OCI-LY3 (cell line): Measurements from ENCODE around the gene CDPF1.

Source experiments
- CTCF ChIP-seq: fragments of 200-600, 300-600 bp; sonication (generic); IDR thresholded peaks from 2 replicates; pipeline ENCODE4 v1.5.1; 2014; ENCODE audit warnings: antibody characterized with exemption, low read length, low read depth
- EZH2phosphoT487 ChIP-seq: fragments of 200-600 bp; shearing (Covaris generic); IDR thresholded peaks from 2 replicates; pipeline ENCODE4 v1.6.1; 2018; ENCODE audit warnings: antibody characterized with exemption, mixed run types, low read depth

GRCh38 chr22:46263216-46263590 lies 13.1 kb upstream of the CDPF1 start, which contains the start of gene PKDREJ:
- TF ChIP-seq CTCF (no peak), EZH2phosphoT487 (no peak)
